GM12874 (cell line): ENCODE measurements around the gene GPX4.

Experiments used
- TF ChIP-seq, protein P1 (sequence below): IDR thresholded peaks from 2 replicates; pipeline ENCODE4 v1.5.1; 2011; ENCODE audit warnings: low read depth, mild to moderate bottlenecking, control low read depth, low read length, moderate library complexity; ENCODE audit not compliant: insufficient read depth

Gene GPX4

DNA sequence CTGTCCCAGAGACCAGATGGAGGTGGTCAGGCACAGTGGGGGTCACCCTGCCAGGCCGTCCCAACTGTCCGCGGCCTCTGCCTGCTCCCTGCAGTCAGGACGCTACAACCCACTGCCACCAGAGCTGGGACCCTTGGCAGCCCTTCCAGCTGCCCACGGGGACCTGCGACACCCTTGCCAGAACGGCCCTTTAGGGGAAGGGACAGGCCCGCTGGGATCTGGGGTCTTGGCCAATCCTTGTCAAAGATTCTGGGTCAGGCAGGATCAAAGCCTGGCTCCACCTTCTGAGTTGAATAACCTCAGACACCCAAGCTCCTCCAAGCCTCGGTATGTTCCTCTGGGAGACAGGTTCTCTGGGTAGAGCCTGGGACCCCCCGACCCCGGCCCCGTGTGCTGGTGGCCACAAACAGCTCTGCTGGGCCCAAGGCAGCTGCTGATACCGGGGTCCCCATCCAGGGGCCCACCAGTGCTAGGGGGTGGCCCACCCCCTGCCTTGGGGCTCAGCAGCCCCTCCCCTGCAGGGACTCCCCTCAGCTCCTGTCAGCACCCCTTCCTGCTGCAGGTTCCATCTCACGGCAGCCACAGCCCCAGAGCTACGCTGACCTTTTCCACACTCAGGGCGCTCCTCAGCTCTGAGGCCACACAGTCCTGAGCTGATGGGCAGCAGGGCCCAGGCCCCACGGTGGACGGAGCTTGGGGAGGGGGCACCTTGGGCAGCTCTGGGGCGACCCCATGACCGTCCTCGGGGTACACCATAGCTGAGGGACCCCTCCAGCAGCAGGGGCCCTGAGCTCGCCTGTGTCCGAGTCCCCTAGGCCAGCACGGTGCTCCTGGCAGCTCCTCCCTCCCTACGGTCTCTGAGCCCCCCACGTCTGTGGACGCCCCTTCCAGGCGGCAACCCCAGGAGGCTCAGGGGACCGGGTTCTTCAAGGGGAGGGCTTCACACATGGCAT, 51.8 kb downstream of the GPX4 start:
- TF ChIP-seq, protein P1, sequence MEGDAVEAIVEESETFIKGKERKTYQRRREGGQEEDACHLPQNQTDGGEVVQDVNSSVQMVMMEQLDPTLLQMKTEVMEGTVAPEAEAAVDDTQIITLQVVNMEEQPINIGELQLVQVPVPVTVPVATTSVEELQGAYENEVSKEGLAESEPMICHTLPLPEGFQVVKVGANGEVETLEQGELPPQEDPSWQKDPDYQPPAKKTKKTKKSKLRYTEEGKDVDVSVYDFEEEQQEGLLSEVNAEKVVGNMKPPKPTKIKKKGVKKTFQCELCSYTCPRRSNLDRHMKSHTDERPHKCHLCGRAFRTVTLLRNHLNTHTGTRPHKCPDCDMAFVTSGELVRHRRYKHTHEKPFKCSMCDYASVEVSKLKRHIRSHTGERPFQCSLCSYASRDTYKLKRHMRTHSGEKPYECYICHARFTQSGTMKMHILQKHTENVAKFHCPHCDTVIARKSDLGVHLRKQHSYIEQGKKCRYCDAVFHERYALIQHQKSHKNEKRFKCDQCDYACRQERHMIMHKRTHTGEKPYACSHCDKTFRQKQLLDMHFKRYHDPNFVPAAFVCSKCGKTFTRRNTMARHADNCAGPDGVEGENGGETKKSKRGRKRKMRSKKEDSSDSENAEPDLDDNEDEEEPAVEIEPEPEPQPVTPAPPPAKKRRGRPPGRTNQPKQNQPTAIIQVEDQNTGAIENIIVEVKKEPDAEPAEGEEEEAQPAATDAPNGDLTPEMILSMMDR, result no peak
